ENCODE data around the gene ASAP2.

GRCh38 chr2:9178110-9178903 is 28.3 kb upstream of the ASAP2 start:
- TF ChIP-seq EP300 (IDR thresholded peaks at IDR 0.05; ENCODE audit: low read length) (no peak), HMGXB4 (CRISPR knock-in tag; IDR thresholded peaks at IDR 0.05) (no peak), ZZZ3 (IDR thresholded peaks at IDR 0.05) (no peak), CTCF (IDR thresholded peaks at IDR 0.05 in 2 of 3, conservative IDR thresholded peaks at IDR 0.05 in 1 of 3; ENCODE audit: insufficient read depth in 2 of 3, low read depth in 1 of 3, low read length in 3 of 3) (no peak)
